Nephron (organoid): ENCODE results near the gene ELL2.

Experiments used
- H3K27ac Mint-ChIP-seq, 3 experiments: 2 replicates each; pipeline ENCODE4 v1.8.0; 2020; ENCODE audit warnings: mixed read lengths in 3 of 3, mild to moderate bottlenecking in 2 of 3, moderate library complexity in 1 of 3
- H3K27me3 Mint-ChIP-seq: 2 replicates; pipeline ENCODE4 v1.8.0; 2021; ENCODE audit warnings: low read depth, mild to moderate bottlenecking, moderate library complexity, mixed read lengths
- H3K36me3 Mint-ChIP-seq: 2 replicates; pipeline ENCODE4 v1.8.0; 2020; ENCODE audit warnings: low read depth, mixed read lengths
- H3K4me1 Mint-ChIP-seq: 2 replicates; pipeline ENCODE4 v1.8.0; 2020; ENCODE audit warnings: mixed read lengths
- H3K4me3 Mint-ChIP-seq, 3 experiments: 2 replicates each; pipeline ENCODE4 v1.8.0; 2020; ENCODE audit warnings: mild to moderate bottlenecking in 3 of 3, mixed read lengths in 3 of 3, moderate library complexity in 2 of 3
- H3K9me3 Mint-ChIP-seq: 2 replicates; pipeline ENCODE4 v1.8.0; 2020; ENCODE audit warnings: mixed read lengths
- CTCF ChIP-seq, 3 experiments: fragments of 200-600 bp; sonication (generic); IDR thresholded peaks; one replicate each; pipeline ENCODE4 v1.5.0; 2021; ENCODE audit warnings: antibody characterized with exemption in 3 of 3; ENCODE audit not compliant: unreplicated experiment in 3 of 3

Gene ELL2

GRCh38 chr5:95951916-95952315 is 9.7 kb downstream of the ELL2 start:
- H3K27me3 Mint-ChIP-seq: no peaks in the 10 kb centered on the region
- no peaks in the 10 kb centered on the region for H3K9me3 Mint-ChIP-seq
- H3K36me3 Mint-ChIP-seq: peaks cover 5% of the 10 kb centered on the region
- TF ChIP-seq CTCF (IDR thresholded peaks at IDR 0.05; ENCODE audit: unreplicated experiment in 3 of 3): no peak
- peaks cover 19% of the 10 kb centered on the region for H3K4me1 Mint-ChIP-seq
- no peak overlapping the region for H3K27ac Mint-ChIP-seq
- no peak overlapping the region for H3K4me3 Mint-ChIP-seq

- peaks cover 1% of the 10 kb centered on the region for H3K4me1 Mint-ChIP-seq
- H3K36me3 Mint-ChIP-seq: peaks cover 5% of the 10 kb centered on the region
- H3K4me3 Mint-ChIP-seq: no peak overlapping the region
- no peaks in the 10 kb centered on the region for H3K27me3 Mint-ChIP-seq
- no peaks in the 10 kb centered on the region for H3K9me3 Mint-ChIP-seq
- H3K27ac Mint-ChIP-seq: no peak overlapping the region
- no peak for TF ChIP-seq CTCF (IDR thresholded peaks at IDR 0.05; ENCODE audit: unreplicated experiment in 3 of 3)
Measured at GRCh38 chr5:95949810-95950209, 11.8 kb downstream of the ELL2 start.

GRCh38 chr5:95948631-95949030 is 13.0 kb downstream of the ELL2 start:
- peaks cover 5% of the 10 kb centered on the region for H3K36me3 Mint-ChIP-seq
- no peaks in the 10 kb centered on the region for H3K9me3 Mint-ChIP-seq
- no peak for TF ChIP-seq CTCF (IDR thresholded peaks at IDR 0.05; ENCODE audit: unreplicated experiment in 3 of 3)
- no peak overlapping the region for H3K4me3 Mint-ChIP-seq
- H3K4me1 Mint-ChIP-seq: no peaks in the 10 kb centered on the region
- H3K27ac Mint-ChIP-seq: no peak overlapping the region
- no peaks in the 10 kb centered on the region for H3K27me3 Mint-ChIP-seq

GRCh38 chr5:95946451-95946850 is 15.2 kb downstream of the ELL2 start:
- Mint-ChIP-seq H3K4me3 (no peak overlapping the region), H3K27me3 (no peaks in the 10 kb centered on the region), H3K36me3 (peaks cover 2% of the 10 kb centered on the region), H3K9me3 (no peaks in the 10 kb centered on the region), H3K27ac (no peak overlapping the region), H3K4me1 (no peaks in the 10 kb centered on the region)
- no peak for TF ChIP-seq CTCF (IDR thresholded peaks at IDR 0.05; ENCODE audit: unreplicated experiment in 3 of 3)

- Mint-ChIP-seq H3K27ac (no peak overlapping the region), H3K9me3 (no peaks in the 10 kb centered on the region), H3K4me1 (no peaks in the 10 kb centered on the region), H3K36me3 (no peaks in the 10 kb centered on the region), H3K27me3 (no peaks in the 10 kb centered on the region), H3K4me3 (no peak overlapping the region)
- no peak for TF ChIP-seq CTCF (IDR thresholded peaks at IDR 0.05; ENCODE audit: unreplicated experiment in 3 of 3)
Measured at GRCh38 chr5:95942968-95943367, 18.7 kb downstream of the ELL2 start.

- Mint-ChIP-seq H3K36me3 (no peaks in the 10 kb centered on the region), H3K4me1 (no peaks in the 10 kb centered on the region), H3K9me3 (no peaks in the 10 kb centered on the region), H3K27me3 (no peaks in the 10 kb centered on the region), H3K27ac (no peak overlapping the region), H3K4me3 (no peak overlapping the region)
- no peak for TF ChIP-seq CTCF (IDR thresholded peaks at IDR 0.05; ENCODE audit: unreplicated experiment in 3 of 3)
Measured at GRCh38 chr5:95942414-95942813, 19.2 kb downstream of the ELL2 start.
